Astrocyte of the spinal cord (primary cell): Measurements from ENCODE around the gene GPR180.

Source experiments
- DNase-seq: peaks from one replicate; pipeline ENCODE4 v3.0.0; 2011; ENCODE audit warnings: low read depth, low spot score
- H3K4me3 ChIP-seq: 2 replicates; pipeline ENCODE4 v1.5.1; 2011; ENCODE audit warnings: low read depth, mild to moderate bottlenecking, low read length, moderate library complexity
- CTCF ChIP-seq: IDR thresholded peaks from 2 replicates; pipeline ENCODE4 v1.5.1; 2012; ENCODE audit warnings: low read depth, mild to moderate bottlenecking, low read length, inconsistent platforms
- in situ Hi-C: cut with HindIII; loops from 2 replicates; pipeline ENCODE4 v1.10.0; 2017; ENCODE audit warnings: low sequenced_read_pairs

The GPR180 gene

GRCh38 chr13:94579063-94579462 lies 22.6 kb upstream of the GPR180 start:
- TF ChIP-seq CTCF: no peak
- in situ Hi-C loops: no loop called here
- no peak overlapping the region for H3K4me3 ChIP-seq
- no peak for DNase-seq

GRCh38 chr13:94583926-94584325 lies 17.7 kb upstream of the GPR180 start:
- no peak for DNase-seq
- TF ChIP-seq CTCF: no peak

GRCh38 chr13:94585543-94586101 lies 16.0 kb upstream of the GPR180 start:
- in situ Hi-C loops: no loop called here
- TF ChIP-seq CTCF: no peak
- H3K4me3 ChIP-seq: no peak overlapping the region
- no peak for DNase-seq

More at GRCh38 chr13:94583926-94584325, 17.7 kb upstream of the GPR180 start:
- no peak overlapping the region for H3K4me3 ChIP-seq
- in situ Hi-C loops: no loop called here

GRCh38 chr13:94586371-94586770 lies 15.3 kb upstream of the GPR180 start:
- H3K4me3 ChIP-seq: no peak overlapping the region
- in situ Hi-C loops: no loop called here
- TF ChIP-seq CTCF: no peak
- no peak for DNase-seq

GRCh38 chr13:94588541-94588940 lies 13.1 kb upstream of the GPR180 start:
- in situ Hi-C loops: no loop called here
- H3K4me3 ChIP-seq: no peak overlapping the region
- DNase-seq: no peak
- no peak for TF ChIP-seq CTCF

DNA sequence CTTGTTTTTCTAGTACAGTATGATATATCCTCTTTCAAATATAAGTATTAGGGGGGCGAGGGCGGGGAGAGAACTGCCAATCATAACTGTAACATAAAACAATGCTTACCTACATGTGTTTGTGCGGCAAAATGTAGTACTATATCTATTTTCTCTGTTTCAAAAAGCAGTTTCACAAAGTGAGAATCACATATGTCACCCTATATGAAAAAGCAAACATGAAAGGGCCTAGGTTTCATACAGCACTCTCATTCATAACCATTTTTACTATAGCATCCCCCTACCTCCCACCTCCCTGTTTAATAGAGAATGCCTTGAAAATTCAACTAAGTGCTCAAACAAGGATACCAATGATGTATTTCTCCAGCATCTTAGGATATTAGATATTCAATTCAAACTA lies 10.9 kb upstream of the GPR180 start:
- TF ChIP-seq CTCF: no peak
- H3K4me3 ChIP-seq: no peak overlapping the region
- in situ Hi-C loops: no loop called here
- DNase-seq: no peak
